Fibroblast of skin of right biceps (primary cell): Measurements from ENCODE around the gene GAB1.
A peak's percentile ranks its signal among the peaks of the same experiment; 100 is the strongest.

ENCODE experiments used
- DNase-seq: peaks from one replicate; pipeline ENCODE4 v3.0.0-alpha.2; 2013

GAB1 gene

GRCh38 chr4:143424276-143424675 lies 87.6 kb downstream of the GAB1 start:
- DNase-seq = peak; percentile 34

GRCh38 chr4:143431526-143432257 lies 95.0 kb downstream of the GAB1 start:
- DNase-seq = no peak

- no peak for DNase-seq
Measured at GRCh38 chr4:143432258-143432591, 95.5 kb downstream of the GAB1 start.

GRCh38 chr4:143433231-143433630 lies 96.6 kb downstream of the GAB1 start:
- DNase-seq = no peak

GRCh38 chr4:143435955-143436354 lies 99.3 kb downstream of the GAB1 start:
- no peak for DNase-seq

GRCh38 chr4:143437476-143437875 lies 100.8 kb downstream of the GAB1 start:
- no peak for DNase-seq

- DNase-seq = no peak
Measured at GRCh38 chr4:143437937-143438336, 101.3 kb downstream of the GAB1 start.

GRCh38 chr4:143438710-143439109 lies 102.0 kb downstream of the GAB1 start:
- peak; percentile 13 for DNase-seq

- no peak for DNase-seq
Measured at GRCh38 chr4:143441109-143441508, 104.4 kb downstream of the GAB1 start.

GRCh38 chr4:143441678-143442077 lies 105.0 kb downstream of the GAB1 start:
- no peak for DNase-seq

GRCh38 chr4:143443728-143444127 lies 107.1 kb downstream of the GAB1 start:
- no peak for DNase-seq

GRCh38 chr4:143451186-143451585 lies 114.5 kb downstream of the GAB1 start:
- no peak for DNase-seq

- no peak for DNase-seq
Measured at GRCh38 chr4:143455211-143455610, 118.5 kb downstream of the GAB1 start.

- no peak for DNase-seq
Measured at GRCh38 chr4:143458966-143459365, 122.3 kb downstream of the GAB1 start.

GRCh38 chr4:143473334-143474126 lies 136.9 kb downstream of the GAB1 start:
- DNase-seq = no peak

GRCh38 chr4:143477487-143477886 lies 140.8 kb downstream of the GAB1 start:
- no peak for DNase-seq

- no peak for DNase-seq
Measured at GRCh38 chr4:143481361-143481760, 144.7 kb downstream of the GAB1 start.

- DNase-seq = peak; percentile 38
Measured at GRCh38 chr4:143482840-143483239, 146.2 kb downstream of the GAB1 start.

GRCh38 chr4:143486314-143486713 lies 149.6 kb downstream of the GAB1 start:
- DNase-seq = peak; percentile 23

- no peak for DNase-seq
Measured at GRCh38 chr4:143488687-143489086, 152.0 kb downstream of the GAB1 start.

- peak; percentile 22 for DNase-seq
Measured at GRCh38 chr4:143489106-143489505, 152.4 kb downstream of the GAB1 start.

GRCh38 chr4:143498021-143498420 lies 161.3 kb downstream of the GAB1 start:
- no peak for DNase-seq

GRCh38 chr4:143502231-143502630 lies 165.6 kb downstream of the GAB1 start:
- no peak for DNase-seq

GRCh38 chr4:143506031-143506430 lies 169.4 kb downstream of the GAB1 start:
- DNase-seq = no peak

GRCh38 chr4:143511906-143512305 lies 175.2 kb downstream of the GAB1 start:
- DNase-seq = no peak
